Melanocyte of skin (primary cell): ENCODE results near the gene STARD10. TPM values are rescaled to one million over a fixed set of nuclear protein-coding genes. Genes with fewer than 3 reads are reported as not detected.

Experiments
- small RNA-seq, 2 donors: library from RNA; depleted of rRNA; stranded (forward); fragments of <200 nt; gene quantifications; one replicate each; pipeline ENCODE3, GENCODE V24; 2012
- total RNA-seq, 2 donors: library from RNA; depleted of rRNA; stranded (reverse); fragments of >200 nt; gene quantifications; 2 replicates each; pipeline ENCODE4 v1.2.3, GENCODE V29; 2012

The STARD10 gene
- total RNA-seq = 10 to 100 TPM; 11.7 to 17.6 TPM

GRCh38 chr11:72793425-72794367, at the start of gene STARD10:
Gene STARD10 (minus strand): TSS chr11:72794047. CDS start chr11:72781181, 12,866 bp downstream.

GRCh38 chr11:72814286-72815109, 20.7 kb upstream of the STARD10 start, which contains the start of gene ATG16L2:
Gene ATG16L2 (plus strand): TSS chr11:72814411. CDS start chr11:72814446, 35 bp downstream.

GRCh38 chr11:72752088-72752914, 41.5 kb downstream of the STARD10 start, which contains the start of gene ARAP1:
Gene ARAP1 (minus strand): TSS chr11:72752408. CDS start chr11:72727128, 25,280 bp downstream.

Small RNA genes lying within 50 kb of the gene (small RNA-seq; reads per million reads assigned to genes)
- 0 reads per million in 2 donors for gene MIR4692
- gene RF00019 = 0 reads per million in 2 donors

Other genes with a start within 250 kb of the STARD10 start
- gene PDE2A, start 119.6 kb downstream of the STARD10 start, total RNA-seq = 1 to 10 TPM in 1 of 2 donors, not detected in 1; 2.0 TPM
- 10 to 100 TPM; 41.0 to 66.9 TPM for gene ARAP1, start 41.6 kb downstream of the STARD10 start, total RNA-seq
- 1 to 10 TPM; 5.0 to 6.9 TPM for gene ATG16L2, start 20.4 kb upstream of the STARD10 start, total RNA-seq